GM21423 (cell line): Measurements from ENCODE around the gene AGAP1.

Source experiments
- ATAC-seq: cut with Tn5 transposase; IDR thresholded peaks from one replicate; pipeline ENCODE4 v1.9.1; 2021; ENCODE audit warnings: mild to moderate bottlenecking, moderate library complexity; ENCODE audit not compliant: unreplicated experiment

Gene AGAP1

GRCh38 chr2:235678712-235679111, 184.9 kb downstream of the AGAP1 start:
- no peak for ATAC-seq

- ATAC-seq = no peak
Observed at GRCh38 chr2:235679471-235679870, 185.6 kb downstream of the AGAP1 start.

GRCh38 chr2:235685024-235685721, 191.3 kb downstream of the AGAP1 start:
- ATAC-seq = no peak

- no peak for ATAC-seq
Observed at GRCh38 chr2:235688511-235689426, 194.9 kb downstream of the AGAP1 start.

GRCh38 chr2:235689427-235689853, 195.6 kb downstream of the AGAP1 start:
- ATAC-seq = no peak

- no peak for ATAC-seq
Observed at GRCh38 chr2:235690082-235690808, 196.4 kb downstream of the AGAP1 start.

- no peak for ATAC-seq
Observed at GRCh38 chr2:235690809-235691450, 197.1 kb downstream of the AGAP1 start.

- ATAC-seq = no peak
Observed at GRCh38 chr2:235692076-235692475, 198.2 kb downstream of the AGAP1 start.

- no peak for ATAC-seq
Observed at GRCh38 chr2:235692671-235693171, 198.9 kb downstream of the AGAP1 start.

GRCh38 chr2:235693279-235693678, 199.4 kb downstream of the AGAP1 start:
- no peak for ATAC-seq

GRCh38 chr2:235694721-235695601, 201.1 kb downstream of the AGAP1 start:
- ATAC-seq = no peak

- ATAC-seq = no peak
Observed at GRCh38 chr2:235695602-235695895, 201.7 kb downstream of the AGAP1 start.

GRCh38 chr2:235697041-235697440, 203.2 kb downstream of the AGAP1 start:
- no peak for ATAC-seq

GRCh38 chr2:235698028-235698427, 204.2 kb downstream of the AGAP1 start:
- no peak for ATAC-seq

GRCh38 chr2:235698491-235698890, 204.6 kb downstream of the AGAP1 start:
- ATAC-seq = no peak

- ATAC-seq = no peak
Observed at GRCh38 chr2:235699576-235699975, 205.7 kb downstream of the AGAP1 start.

- no peak for ATAC-seq
Observed at GRCh38 chr2:235701206-235701981, 207.6 kb downstream of the AGAP1 start.

GRCh38 chr2:235702186-235702585, 208.3 kb downstream of the AGAP1 start:
- no peak for ATAC-seq

- ATAC-seq = no peak
Observed at GRCh38 chr2:235703711-235704295, 210.0 kb downstream of the AGAP1 start.
